Cardiac muscle cell (in vitro differentiated cells and primary cell): ENCODE measurements around the gene IDUA. TPM values are rescaled to one million over a fixed set of nuclear protein-coding genes. Genes with fewer than 3 reads are reported as not detected.

ENCODE experiments used
- DNase-seq, 2 donors: peaks; one replicate each; pipeline versions ENCODE4 v3.0.0 to v3.0.0-alpha.2; 2010 to 2017; ENCODE audit warnings: low read depth in 1 of 2, low spot score in 1 of 2
- H3K27ac ChIP-seq: fragments of 200-600 bp; sonication (generic); 2 replicates; pipeline ENCODE4 v1.5.1; 2016
- H3K27me3 ChIP-seq: fragments of 200-600 bp; sonication (generic); 2 replicates; pipeline ENCODE4 v1.6.0; 2016; ENCODE audit warnings: control low read depth
- H3K36me3 ChIP-seq: fragments of 200-600 bp; sonication (generic); 2 replicates; pipeline ENCODE4 v1.5.1; 2016; ENCODE audit warnings: control low read depth
- H3K4me1 ChIP-seq: fragments of 200-600 bp; sonication (generic); 2 replicates; pipeline ENCODE4 v1.8.1; 2017; ENCODE audit warnings: low read depth, mild to moderate bottlenecking, mixed run types
- H3K4me3 ChIP-seq: fragments of 200-600 bp; sonication (generic); 2 replicates; pipeline ENCODE4 v1.5.1; 2016; ENCODE audit warnings: mild to moderate bottlenecking
- H3K9me3 ChIP-seq: fragments of 200-600 bp; sonication (generic); 2 replicates; pipeline ENCODE4 v1.5.1; 2017; ENCODE audit warnings: low read depth, mild to moderate bottlenecking, control low read depth
- polyA plus RNA-seq: library from polyadenylated mRNA; unstranded; fragments of >200 nt; fragmentation: Nextera tagmentation; extraction: Ambion mirVana; gene quantifications from 2 replicates; pipeline ENCODE4 v1.2.1, GENCODE V29; 2016
- total RNA-seq: library from RNA; depleted of rRNA; stranded (reverse); fragments of >200 nt; gene quantifications from 2 replicates; pipeline ENCODE4 v1.2.3, GENCODE V29; 2016
- TF ChIP-seq, protein P1 (sequence below): IDR thresholded peaks from 2 replicates; pipeline ENCODE4 v1.5.1; 2012; ENCODE audit warnings: low read depth, mild to moderate bottlenecking, low read length

Gene IDUA
- total and polyA plus RNA-seq, 2 experiments from 2014 or later = 13.0 to 29.9 TPM

- no peak for DNase-seq
- TF ChIP-seq, protein P1, sequence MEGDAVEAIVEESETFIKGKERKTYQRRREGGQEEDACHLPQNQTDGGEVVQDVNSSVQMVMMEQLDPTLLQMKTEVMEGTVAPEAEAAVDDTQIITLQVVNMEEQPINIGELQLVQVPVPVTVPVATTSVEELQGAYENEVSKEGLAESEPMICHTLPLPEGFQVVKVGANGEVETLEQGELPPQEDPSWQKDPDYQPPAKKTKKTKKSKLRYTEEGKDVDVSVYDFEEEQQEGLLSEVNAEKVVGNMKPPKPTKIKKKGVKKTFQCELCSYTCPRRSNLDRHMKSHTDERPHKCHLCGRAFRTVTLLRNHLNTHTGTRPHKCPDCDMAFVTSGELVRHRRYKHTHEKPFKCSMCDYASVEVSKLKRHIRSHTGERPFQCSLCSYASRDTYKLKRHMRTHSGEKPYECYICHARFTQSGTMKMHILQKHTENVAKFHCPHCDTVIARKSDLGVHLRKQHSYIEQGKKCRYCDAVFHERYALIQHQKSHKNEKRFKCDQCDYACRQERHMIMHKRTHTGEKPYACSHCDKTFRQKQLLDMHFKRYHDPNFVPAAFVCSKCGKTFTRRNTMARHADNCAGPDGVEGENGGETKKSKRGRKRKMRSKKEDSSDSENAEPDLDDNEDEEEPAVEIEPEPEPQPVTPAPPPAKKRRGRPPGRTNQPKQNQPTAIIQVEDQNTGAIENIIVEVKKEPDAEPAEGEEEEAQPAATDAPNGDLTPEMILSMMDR = no peak
- no peaks in the 10 kb centered on the region for H3K9me3 ChIP-seq
- H3K27me3 ChIP-seq = peaks cover 33% of the 10 kb centered on the region
- H3K36me3 ChIP-seq = no peaks in the 10 kb centered on the region
- no peak overlapping the region for H3K4me3 ChIP-seq
- H3K4me1 ChIP-seq = no peaks in the 10 kb centered on the region
- H3K27ac ChIP-seq = no peak overlapping the region
These were observed 26.6 kb downstream of the IDUA start for GRCh38 chr4:1013225-1014073.

DNA sequence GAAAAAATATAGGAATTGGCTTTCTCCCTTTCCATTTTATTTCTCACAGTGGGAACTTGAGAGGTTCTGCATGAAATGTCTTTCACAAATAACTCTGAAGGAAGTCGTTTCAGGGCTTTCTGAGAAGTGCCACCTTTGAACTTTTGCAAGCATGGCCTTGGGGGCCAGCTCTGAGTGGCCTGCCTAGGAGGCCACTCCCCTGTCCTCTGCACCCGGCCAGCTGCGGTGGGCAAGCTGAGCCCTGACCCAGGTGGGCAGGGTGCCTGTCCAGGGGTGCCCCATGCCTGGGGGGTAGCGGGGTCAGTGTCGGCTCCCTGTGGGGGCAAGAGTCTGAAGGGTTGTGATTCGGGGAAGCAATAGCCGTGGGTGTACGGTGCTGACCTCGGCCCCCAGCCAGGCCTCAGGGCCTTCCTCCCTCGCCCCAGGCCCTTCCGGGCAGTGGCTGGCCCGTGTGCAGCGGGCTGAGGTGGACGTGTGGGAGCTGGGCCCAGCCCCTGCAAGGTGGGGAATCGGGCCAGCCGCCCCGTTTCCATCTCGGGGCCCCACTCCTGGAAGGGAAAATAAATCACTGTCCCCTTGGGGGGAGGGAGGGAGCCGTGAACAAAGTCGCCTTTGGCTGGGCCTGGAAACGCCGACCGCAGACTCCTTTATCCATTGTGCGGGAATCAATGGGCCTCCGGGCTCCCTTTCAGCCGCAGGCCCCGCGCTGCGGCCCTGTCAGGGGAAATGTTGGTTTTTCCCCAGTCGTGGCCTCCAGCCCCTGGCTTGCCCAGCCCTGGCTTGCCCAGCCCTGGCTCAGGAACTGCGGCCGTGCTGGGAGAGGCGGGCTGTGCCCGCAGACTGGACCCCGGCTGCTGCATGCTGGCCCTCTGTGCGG lies 27.7 kb downstream of the IDUA start:
- peaks cover 10% of the 10 kb centered on the region for H3K4me1 ChIP-seq
- no peaks in the 10 kb centered on the region for H3K9me3 ChIP-seq
- DNase-seq = no peak
- no peak overlapping the region for H3K27ac ChIP-seq
- H3K27me3 ChIP-seq = peaks cover 24% of the 10 kb centered on the region
- no peak overlapping the region for H3K4me3 ChIP-seq
- TF ChIP-seq, protein P1 = no peak
- no peaks in the 10 kb centered on the region for H3K36me3 ChIP-seq

GRCh38 chr4:1015179-1015578 lies 28.3 kb downstream of the IDUA start:
- H3K27me3 ChIP-seq = peaks cover 19% of the 10 kb centered on the region
- H3K36me3 ChIP-seq = no peaks in the 10 kb centered on the region
- TF ChIP-seq, protein P1 = no peak
- peaks cover 14% of the 10 kb centered on the region for H3K4me1 ChIP-seq
- no peak overlapping the region for H3K27ac ChIP-seq
- no peaks in the 10 kb centered on the region for H3K9me3 ChIP-seq
- DNase-seq = no peak
- H3K4me3 ChIP-seq = no peak overlapping the region

DNA sequence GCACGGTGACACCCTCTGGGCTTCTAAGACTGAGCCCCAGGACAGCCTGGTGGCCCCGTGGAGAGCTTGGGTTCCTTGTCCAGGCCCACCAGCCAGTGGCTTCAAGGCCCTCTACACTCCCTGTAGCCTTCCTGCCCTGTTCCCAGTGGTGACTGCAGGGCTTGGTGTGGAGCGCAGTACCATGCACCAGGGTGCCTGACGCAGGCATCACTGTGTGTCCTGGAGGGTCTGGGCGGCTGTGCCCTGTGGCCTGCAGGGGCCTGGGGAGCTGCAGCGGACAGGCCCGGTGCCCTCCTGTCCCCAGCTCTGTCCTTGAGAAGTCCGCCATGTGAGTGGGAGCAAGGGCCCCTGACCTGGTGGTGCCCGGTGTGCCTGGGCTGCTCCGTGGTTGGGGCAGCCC lies 28.9 kb downstream of the IDUA start:
- no peaks in the 10 kb centered on the region for H3K9me3 ChIP-seq
- peaks cover 14% of the 10 kb centered on the region for H3K4me1 ChIP-seq
- no peak overlapping the region for H3K27ac ChIP-seq
- peaks cover 14% of the 10 kb centered on the region for H3K27me3 ChIP-seq
- H3K36me3 ChIP-seq = no peaks in the 10 kb centered on the region
- no peak overlapping the region for H3K4me3 ChIP-seq
- TF ChIP-seq, protein P1 = no peak
- DNase-seq = no peak

DNA sequence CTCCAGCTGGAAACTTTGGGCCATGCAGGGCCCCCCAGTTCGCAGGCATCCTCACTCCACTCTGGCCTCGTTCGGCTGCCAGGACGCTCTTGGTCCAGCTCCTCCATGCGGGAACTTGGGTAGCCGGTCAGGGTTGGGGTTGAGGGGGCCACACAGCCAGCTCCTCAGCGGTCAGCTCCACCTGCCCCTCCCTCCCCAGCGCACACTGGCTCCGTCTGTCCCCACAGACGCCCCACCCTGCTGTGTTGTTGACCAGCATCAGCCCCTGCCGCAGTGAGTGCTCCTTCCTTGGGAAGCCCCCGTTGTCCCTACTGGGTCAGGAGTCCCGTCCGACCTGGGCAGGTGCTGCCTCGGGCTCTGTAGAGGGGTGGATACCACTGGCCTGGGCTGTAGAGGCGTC lies 30.4 kb downstream of the IDUA start:
- TF ChIP-seq, protein P1 = no peak
- Histone ChIP-seq H3K27me3 (peaks cover 7% of the 10 kb centered on the region), H3K4me3 (no peak overlapping the region), H3K9me3 (no peaks in the 10 kb centered on the region), H3K36me3 (no peaks in the 10 kb centered on the region), H3K4me1 (peaks cover 14% of the 10 kb centered on the region), H3K27ac (no peak overlapping the region)
- no peak for DNase-seq
